Coronary artery (tissue), 2 donors: ENCODE results near the gene ESPN.
A peak's percentile ranks its signal among the peaks of the same experiment; 100 is the strongest.
"Not testable (repeated sequence)": the region's sequence is repeated elsewhere in the genome, so short reads cannot be mapped to it uniquely, and the experiment has no call there.

Experiments
- DNase-seq: peaks from one replicate; pipeline ENCODE4 v3.0.0-alpha.2; 2017; ENCODE audit warnings: low spot score
- H3K27ac ChIP-seq, 2 donors: fragments of 200-600 bp; sonication (generic); one replicate each; pipeline ENCODE4 v1.5.1; 2016 to 2019
- H3K4me3 ChIP-seq: fragments of 200-600 bp; sonication (generic); 2 replicates; pipeline ENCODE4 v1.5.1; 2016; ENCODE audit warnings: mild to moderate bottlenecking, moderate library complexity
- TF ChIP-seq, protein P1 (sequence below): fragments of 200-600 bp; sonication (generic); IDR thresholded peaks from one replicate; pipeline ENCODE4 v1.5.1; 2019; ENCODE audit warnings: antibody characterized with exemption

The ESPN gene

DNA sequence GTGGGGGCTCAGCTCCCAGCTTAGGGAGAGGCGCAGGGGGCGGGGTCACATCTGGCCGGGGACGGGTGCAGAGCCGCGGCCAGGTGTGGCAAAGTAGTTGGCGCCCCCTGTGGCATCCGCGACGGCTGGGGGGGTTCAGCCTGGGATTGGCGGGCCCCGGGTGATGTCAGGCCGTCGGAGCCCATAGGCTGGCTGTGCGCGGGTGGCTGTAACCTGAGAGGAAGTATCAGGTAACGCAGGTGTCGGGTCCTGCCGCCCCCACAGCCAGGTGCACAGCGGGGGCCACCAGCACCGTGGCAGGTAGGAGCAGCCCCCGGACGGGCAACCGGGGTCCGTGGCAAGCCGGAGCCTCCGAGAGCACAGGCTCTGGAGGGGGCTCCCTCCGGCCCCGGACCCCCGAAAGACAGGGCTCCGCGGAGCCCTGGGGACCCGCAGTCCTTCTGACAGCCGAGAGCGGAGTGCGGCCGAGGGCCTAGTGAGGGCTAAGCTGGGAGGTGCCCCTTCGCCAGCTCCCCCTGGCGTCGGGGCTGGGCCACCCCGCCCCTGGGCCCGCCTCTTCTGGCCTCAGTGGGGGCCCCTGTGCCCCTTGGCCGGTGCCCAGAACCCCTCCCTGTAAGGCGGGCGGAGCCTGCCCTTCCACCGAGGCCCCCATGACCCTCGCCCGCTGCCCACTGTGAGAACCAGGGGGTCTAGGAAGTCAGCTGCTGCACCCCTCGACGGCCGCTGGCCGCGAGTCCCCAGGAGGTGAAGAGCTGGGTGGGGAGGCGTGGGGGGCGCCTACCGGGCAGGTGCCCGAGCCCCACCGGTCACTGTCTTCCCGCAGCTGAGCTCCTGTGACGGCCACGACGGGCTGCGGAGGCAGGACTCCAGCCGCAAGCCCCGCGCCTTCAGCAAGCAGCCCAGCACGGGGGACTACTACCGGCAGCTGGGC lies 23.5 kb downstream of the ESPN start:
- H3K27ac ChIP-seq = no peak overlapping the region
- no peak for DNase-seq
- H3K4me3 ChIP-seq = peak overlapping the region; percentile 66
- TF ChIP-seq, protein P1, sequence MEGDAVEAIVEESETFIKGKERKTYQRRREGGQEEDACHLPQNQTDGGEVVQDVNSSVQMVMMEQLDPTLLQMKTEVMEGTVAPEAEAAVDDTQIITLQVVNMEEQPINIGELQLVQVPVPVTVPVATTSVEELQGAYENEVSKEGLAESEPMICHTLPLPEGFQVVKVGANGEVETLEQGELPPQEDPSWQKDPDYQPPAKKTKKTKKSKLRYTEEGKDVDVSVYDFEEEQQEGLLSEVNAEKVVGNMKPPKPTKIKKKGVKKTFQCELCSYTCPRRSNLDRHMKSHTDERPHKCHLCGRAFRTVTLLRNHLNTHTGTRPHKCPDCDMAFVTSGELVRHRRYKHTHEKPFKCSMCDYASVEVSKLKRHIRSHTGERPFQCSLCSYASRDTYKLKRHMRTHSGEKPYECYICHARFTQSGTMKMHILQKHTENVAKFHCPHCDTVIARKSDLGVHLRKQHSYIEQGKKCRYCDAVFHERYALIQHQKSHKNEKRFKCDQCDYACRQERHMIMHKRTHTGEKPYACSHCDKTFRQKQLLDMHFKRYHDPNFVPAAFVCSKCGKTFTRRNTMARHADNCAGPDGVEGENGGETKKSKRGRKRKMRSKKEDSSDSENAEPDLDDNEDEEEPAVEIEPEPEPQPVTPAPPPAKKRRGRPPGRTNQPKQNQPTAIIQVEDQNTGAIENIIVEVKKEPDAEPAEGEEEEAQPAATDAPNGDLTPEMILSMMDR = no peak

DNA sequence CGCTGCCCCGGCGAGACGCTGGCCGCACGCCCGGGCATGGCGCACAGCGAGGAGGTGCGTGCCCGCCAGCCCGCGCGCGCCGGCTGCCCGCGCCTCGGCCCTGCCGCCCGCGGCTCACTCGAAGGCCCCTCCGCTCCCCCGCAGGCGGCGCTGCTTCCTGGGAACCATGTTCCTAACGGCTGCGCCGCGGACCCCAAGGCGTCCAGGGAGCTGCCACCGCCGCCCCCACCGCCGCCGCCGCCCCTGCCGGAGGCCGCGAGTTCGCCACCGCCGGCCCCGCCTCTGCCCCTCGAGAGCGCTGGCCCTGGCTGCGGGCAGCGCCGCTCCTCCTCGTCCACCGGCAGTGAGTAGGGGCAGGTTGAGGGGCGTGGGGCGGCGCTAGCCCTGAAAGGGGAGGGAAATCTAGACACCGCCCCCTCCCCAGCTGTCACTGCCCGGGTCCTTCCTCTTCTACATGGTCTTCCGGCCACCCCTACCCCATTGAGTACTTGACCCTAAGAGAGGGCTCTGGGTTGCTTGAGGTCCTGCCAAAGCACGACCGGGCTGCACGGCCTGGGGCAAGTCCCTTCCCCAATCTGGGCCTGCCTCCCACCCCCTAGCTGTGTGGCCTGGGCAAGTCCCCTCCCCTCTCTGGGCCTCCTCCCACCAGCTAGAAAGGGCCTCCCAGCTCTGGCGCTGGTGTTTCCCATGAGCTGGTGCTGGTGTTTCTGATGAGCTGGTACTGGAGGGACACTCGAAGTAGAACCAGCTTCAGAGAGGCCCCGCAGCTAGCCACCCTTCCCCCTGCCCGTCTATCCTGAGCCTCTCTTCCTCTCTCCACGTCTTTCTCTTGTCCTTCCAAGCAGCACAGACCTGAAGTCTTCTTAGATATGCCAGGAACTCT lies 24.4 kb downstream of the ESPN start:
- H3K27ac ChIP-seq = no peak overlapping the region
- peak overlapping the region; percentile 66 for H3K4me3 ChIP-seq
- DNase-seq = no peak
- TF ChIP-seq, protein P1 = no peak

DNA sequence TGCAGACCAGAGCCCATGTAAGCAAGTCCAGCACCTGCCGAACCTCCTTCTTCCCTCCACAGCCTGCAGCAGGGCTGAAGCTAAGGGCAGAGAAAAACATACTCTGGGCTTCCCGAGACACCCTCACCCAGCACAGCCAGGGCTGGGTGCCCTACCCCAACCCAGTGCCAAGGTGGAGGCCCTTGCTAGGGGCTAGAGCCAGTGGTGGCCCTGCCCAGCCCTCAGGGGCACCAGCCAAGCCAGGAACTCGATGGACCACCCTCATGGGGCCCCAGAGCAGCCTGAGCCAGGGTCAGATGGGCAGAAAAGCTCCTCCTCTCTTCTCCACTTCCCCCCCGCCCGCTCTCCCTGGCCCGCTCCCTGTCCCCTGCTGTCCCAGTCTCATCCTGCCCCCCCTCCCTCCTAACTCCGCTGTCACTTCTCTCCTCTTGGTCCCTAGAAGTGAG lies 25.5 kb downstream of the ESPN start:
- no peak overlapping the region for H3K27ac ChIP-seq
- TF ChIP-seq, protein P1 = no peak

DNA sequence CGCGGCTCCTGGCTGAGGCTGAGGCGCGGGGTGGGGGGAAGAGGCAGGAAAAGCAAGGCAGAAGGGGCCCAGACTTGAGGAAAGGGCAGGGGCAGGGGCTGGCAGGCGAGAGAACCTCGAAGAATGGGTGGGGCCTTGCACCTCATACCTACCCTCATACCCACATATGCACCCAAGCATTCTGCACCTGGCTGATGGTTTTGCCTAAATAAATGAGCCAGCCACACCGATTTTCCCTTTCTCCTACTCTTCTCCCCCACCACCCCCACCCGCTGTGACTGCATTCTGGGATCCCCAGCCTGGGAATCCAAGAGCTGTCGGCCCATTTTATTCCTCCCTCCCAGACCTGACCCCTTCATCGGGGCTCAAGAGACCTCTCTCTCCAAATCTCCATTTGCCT lies 25.9 kb downstream of the ESPN start:
- not testable (repeated sequence) for DNase-seq, H3K27ac ChIP-seq, H3K4me3 ChIP-seq

More for the DNA sequence above, 25.5 kb downstream of the ESPN start:
- no peak for DNase-seq
- H3K4me3 ChIP-seq = no peak overlapping the region

DNA sequence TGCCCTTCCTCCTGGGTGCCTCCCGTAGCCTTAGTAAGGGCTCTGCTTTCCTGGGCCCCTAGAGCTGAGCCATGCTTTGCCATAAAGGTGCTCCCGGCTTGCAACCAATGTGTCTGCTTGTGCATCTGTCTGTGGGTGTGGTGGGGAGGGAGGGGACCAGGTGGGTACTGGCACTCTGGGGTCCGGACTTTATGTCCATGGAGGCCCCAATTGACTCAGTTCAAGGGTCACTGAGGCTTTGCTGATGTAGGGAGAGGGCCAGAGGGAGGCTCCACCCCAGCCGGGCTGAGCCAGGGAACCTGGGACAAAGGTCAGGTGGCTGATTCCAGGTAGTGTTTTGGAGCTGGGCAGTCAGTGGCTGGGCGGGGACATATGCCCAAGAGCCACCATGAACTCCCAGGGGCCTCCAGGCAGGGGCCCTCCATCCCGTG lies 26.4 kb downstream of the ESPN start:
- Histone ChIP-seq H3K27ac (no peak overlapping the region), H3K4me3 (no peak overlapping the region)
- TF ChIP-seq, protein P1 = no peak
- DNase-seq = no peak

DNA sequence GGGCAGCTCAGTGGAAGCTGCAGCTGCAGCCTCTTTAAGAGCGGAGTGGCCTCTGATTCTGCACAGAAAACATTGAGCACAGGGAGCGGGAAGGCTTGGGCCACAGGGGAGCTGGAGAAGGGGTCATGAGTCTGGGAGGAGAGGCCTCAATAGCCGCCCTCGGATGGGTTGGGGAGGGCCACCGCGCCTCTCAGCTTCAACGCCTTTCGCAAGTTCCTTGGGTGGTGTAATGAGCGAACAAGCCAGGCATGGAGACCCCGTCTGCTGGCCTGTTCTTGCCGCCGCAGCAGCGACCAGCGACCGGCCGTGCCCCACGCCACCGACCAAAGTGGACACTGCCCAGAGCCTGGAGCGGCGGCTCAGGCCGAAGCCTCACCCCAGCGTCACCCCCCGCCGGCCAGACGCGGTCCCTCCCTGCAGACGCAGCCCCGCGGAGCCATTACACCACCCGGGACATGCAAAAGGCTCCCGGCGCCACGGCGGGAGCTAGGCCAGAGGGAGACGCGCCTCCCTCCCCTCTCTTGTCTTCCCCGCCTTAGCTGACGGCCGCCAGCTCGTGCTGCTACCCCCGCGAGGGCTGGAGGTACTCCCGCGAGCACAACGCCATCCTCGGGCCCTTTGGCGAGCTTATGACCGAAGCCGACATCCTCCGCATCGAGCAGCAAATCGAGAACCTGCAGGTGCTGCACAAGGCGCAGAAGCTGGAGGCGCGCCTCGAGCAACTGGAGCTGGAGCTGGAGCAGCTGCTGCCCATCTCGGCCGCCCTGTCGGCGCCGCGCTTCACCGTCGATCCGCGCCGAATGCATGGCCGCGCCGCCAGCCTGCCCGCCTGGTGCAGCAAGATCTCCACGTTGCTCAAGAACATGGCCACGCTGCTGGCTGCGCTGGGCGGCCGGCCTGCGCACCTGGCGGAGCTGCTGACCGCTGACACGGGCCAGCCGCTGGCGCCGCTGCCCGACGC lies 29.6 kb downstream of the ESPN start:
- DNase-seq, H3K27ac ChIP-seq: not testable (repeated sequence)
- H3K4me3 ChIP-seq = peak overlapping the region; percentile 16

DNA sequence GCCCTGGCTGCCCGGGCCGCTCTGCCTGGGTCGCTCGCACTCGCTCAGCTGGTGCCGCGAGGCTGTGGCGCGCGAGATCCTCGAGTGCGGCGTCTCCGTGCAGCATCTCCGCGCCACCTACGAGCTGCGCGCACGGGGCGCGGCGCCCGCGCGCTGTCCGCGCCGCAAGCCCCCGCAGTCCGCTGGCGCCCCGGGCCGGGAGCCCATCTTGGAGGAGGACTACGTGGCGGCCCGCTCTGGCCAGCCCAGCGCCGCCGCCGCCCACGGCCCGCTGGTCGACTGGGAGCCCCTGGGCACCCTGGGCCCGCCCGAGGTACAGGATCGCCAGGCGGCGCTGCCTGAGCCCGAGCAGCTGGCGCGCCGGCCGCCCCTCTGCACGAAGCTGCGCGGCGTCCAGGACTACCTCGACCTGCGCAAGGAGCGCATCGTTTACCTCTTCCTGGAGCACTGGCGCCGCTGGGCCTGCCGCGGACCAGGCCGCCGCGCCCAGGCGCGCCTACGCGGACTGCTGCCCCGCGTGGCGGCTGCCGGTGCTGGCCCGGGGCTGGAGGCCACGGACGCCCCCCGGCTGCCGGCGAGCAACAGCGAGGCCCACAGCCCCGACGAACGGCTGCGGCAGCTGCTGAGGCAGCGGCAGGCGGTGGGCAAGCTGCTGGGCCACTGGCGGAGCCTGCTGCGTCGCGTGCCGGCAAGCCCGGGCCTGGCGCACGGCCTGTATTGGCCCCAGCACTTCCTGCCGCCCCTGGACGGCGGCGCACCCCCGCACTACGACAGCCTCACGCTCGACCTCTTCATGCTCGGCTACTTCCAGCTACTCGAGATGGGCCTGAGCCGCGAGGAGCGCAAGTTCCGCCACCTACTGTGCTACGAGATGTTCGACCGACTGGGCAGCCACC lies 30.5 kb downstream of the ESPN start:
- Histone ChIP-seq H3K27ac (no peak overlapping the region), H3K4me3 (peak overlapping the region; percentile 16)
- no peak for DNase-seq
- TF ChIP-seq, protein P1 = no peak

DNA sequence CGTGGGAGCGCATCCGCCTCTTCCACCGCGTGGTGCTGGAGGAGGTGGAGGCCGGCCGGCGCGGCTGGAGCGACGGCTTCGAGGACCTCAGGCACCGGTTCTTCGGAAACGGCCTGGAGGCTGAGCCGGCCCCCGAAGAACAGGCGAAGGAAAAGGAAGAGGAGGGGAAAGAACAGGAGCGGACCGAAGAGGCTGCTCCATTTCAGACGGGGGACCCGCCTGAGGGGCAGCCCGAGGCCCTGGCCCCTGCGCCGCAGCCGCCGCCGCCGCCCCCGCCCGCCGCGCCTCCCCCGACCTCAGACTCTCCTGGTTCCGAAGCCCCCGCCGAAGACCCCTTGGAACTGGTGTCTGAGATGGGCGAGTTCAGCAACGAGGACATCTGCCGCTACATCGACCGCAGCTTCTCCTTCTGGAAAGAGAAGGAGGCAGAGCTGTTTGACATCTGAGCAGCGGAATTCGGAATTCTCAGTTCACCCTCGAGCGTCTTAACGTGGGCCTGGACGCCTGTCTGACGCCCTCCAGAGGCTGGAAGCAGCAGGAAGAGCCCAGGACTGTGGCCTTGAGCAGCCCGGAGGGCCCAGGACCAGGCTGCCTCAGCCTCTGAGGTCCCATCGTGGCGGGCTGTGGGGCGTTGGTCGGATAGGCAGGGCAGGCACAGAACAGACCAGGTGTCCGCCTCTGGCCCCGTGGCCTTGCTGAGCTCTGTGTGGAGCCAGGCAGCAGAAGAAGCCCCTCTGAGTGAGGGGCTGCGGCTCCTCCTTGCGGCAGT lies 31.4 kb downstream of the ESPN start:
- not testable (repeated sequence) for H3K27ac ChIP-seq, DNase-seq

More for the DNA sequence above, 31.4 kb downstream of the ESPN start:
- not testable (repeated sequence) for H3K4me3 ChIP-seq
